K562 (cell line): ENCODE data around the gene IRF2BP2. TPM values are rescaled to one million over a fixed set of nuclear protein-coding genes. Genes with fewer than 3 reads are reported as not detected.

Source experiments
- ATAC-seq: fragments of 200-7000 bp; cut with Tn5 transposase; 3 replicates; pipeline ENCODE4 v1.9.1; 2020; ENCODE audit warnings: moderate library complexity
- BruUV-seq: library from RNA; stranded (reverse); fragments of 400-500 nt; replicated peaks from 2 replicates; lab custom pipeline; 2021; lab: Mats Ljungman, UMichigan
- CTCF ChIA-PET: fragments of 300-600 bp; formaldehyde crosslinking; extraction: SDS; loops from one replicate; lab custom pipeline; 2021; ENCODE audit warnings: low intra/inter-chr PET ratio; lab: Yijun Ruan, JAX
- POLR2A ChIA-PET: fragments of 300-600, 350-650 bp; sonication (Branson Sonifier 250); formaldehyde crosslinking; extraction: SDS; loops from one replicate; lab custom pipeline; 2021; ENCODE audit warnings: antibody characterized with exemption, inconsistent platforms; lab: Yijun Ruan, JAX
- DNase-seq, 4 experiments: peaks; one replicate each; pipeline versions ENCODE4 v3.0.0 to v3.0.0-alpha.2; 2011 to 2018; ENCODE audit warnings: low spot score in 3 of 4, mixed read lengths in 3 of 4; ENCODE audit errors: extremely low read depth in 1 of 4
- FAIRE-seq: peaks from 2 replicates; lab custom pipeline; 2011; peaks lifted over from hg19 to GRCh38; lab: Jason Lieb, UNC
- H2AFZ ChIP-seq: 2 replicates; pipeline ENCODE4 v1.6.0; 2011; ENCODE audit warnings: low read depth, low read length, control low read depth, inconsistent platforms
- H3K27ac ChIP-seq: fragments of 200-600 bp; 3 replicates; pipeline ENCODE4 v1.8.0; 2011; ENCODE audit warnings: low read depth, mild to moderate bottlenecking, control low read depth, inconsistent platforms, low read length, moderate library complexity, mixed read lengths; ENCODE audit errors: extremely low read depth
- H3K27me3 ChIP-seq, 2 experiments: fragments of 300-600 bp in 1 of 2; 2 replicates in 1 of 2; 3 replicates in 1 of 2; pipeline versions ENCODE4 v1.6.0 to v1.8.0; 2011; ENCODE audit warnings: inconsistent platforms in 2 of 2, low read length in 2 of 2, mild to moderate bottlenecking in 1 of 2, mixed read lengths in 1 of 2, moderate library complexity in 1 of 2; ENCODE audit not compliant: control insufficient read depth in 2 of 2, insufficient read depth in 2 of 2
- H3K36me3 ChIP-seq: fragments of 300-600 bp; 3 replicates; pipeline ENCODE4 v1.8.0; 2011; ENCODE audit warnings: mild to moderate bottlenecking, low read length, inconsistent platforms; ENCODE audit not compliant: control insufficient read depth, insufficient read depth
- H3K4me1 ChIP-seq, 2 experiments: fragments of 200-600 bp in 1 of 2; replicated peaks in 1 of 2; 2 replicates in 1 of 2; 3 replicates in 1 of 2; pipeline versions ENCODE4 v1.5.1 to v1.8.0; 2011; ENCODE audit warnings: inconsistent platforms in 2 of 2, low read length in 2 of 2, mild to moderate bottlenecking in 1 of 2, mixed read lengths in 1 of 2, moderate library complexity in 1 of 2; ENCODE audit not compliant: control insufficient read depth in 2 of 2, insufficient read depth in 2 of 2
- H3K4me2 ChIP-seq: 2 replicates; pipeline ENCODE4 v1.6.1; 2011; ENCODE audit warnings: low read length, control low read depth, inconsistent platforms, mixed read lengths; ENCODE audit not compliant: insufficient read depth
- H3K4me3 ChIP-seq: fragments of 200-600 bp; sonication (generic), shearing (Covaris generic); 2 replicates; pipeline ENCODE4 v1.5.1; 2016; ENCODE audit warnings: control low read depth, inconsistent platforms
- H3K79me2 ChIP-seq: fragments of 200-600 bp; 3 replicates; pipeline ENCODE4 v1.8.0; 2011; ENCODE audit warnings: low read length, inconsistent platforms; ENCODE audit not compliant: control insufficient read depth, insufficient read depth
- H3K9ac ChIP-seq, 2 experiments: 2 replicates each; pipeline versions ENCODE4 v1.6.0 to v1.6.1; 2011; ENCODE audit warnings: low read depth in 2 of 2, low read length in 2 of 2, control low read depth in 1 of 2, inconsistent platforms in 1 of 2, mild to moderate bottlenecking in 1 of 2, mixed read lengths in 1 of 2; ENCODE audit not compliant: insufficient read depth in 1 of 2
- H3K9me1 ChIP-seq: one replicate; pipeline ENCODE4 v1.6.0; 2011; ENCODE audit warnings: inconsistent platforms, mild to moderate bottlenecking, low read length, moderate library complexity; ENCODE audit not compliant: control insufficient read depth, insufficient read depth
- H3K9me3 ChIP-seq: replicated peaks from 2 replicates; pipeline ENCODE4 v1.5.1; 2011; ENCODE audit warnings: low read depth, low read length, inconsistent platforms; ENCODE audit not compliant: control insufficient read depth, insufficient read depth
- H4K20me1 ChIP-seq: replicated peaks from 2 replicates; pipeline ENCODE4 v1.6.1; 2011; ENCODE audit warnings: low read length, inconsistent platforms, mixed read lengths; ENCODE audit not compliant: control insufficient read depth, insufficient read depth
- ATF3 ChIP-seq, 2 experiments: fragments of 450-650 bp in 1 of 2; sonication (generic) in 1 of 2; formaldehyde crosslinking in 1 of 2; IDR thresholded peaks in 1 of 2; conservative IDR thresholded peaks in 1 of 2; 2 replicates each; pipeline versions ENCODE4 v1.6.1 to v1.8.1; 2016 to 2023; ENCODE audit warnings: mild to moderate bottlenecking in 2 of 2, moderate library complexity in 2 of 2, inconsistent platforms in 1 of 2, missing genetic modification reagents in 1 of 2
- CEBPB ChIP-seq: fragments of 450-650 bp; IDR thresholded peaks from 2 replicates; pipeline ENCODE4 v1.6.1; 2016; ENCODE audit warnings: missing genetic modification characterization, missing compliant biosample characterization
- EHMT2 ChIP-seq: fragments of 450-650 bp; IDR thresholded peaks from 2 replicates; pipeline ENCODE4 v1.6.1; 2018; ENCODE audit warnings: antibody characterized with exemption
- GABPA ChIP-seq: fragments of 200-800 bp; sonication (Bioruptor generic); conservative IDR thresholded peaks from 2 replicates; pipeline ENCODE4 v1.6.1; 2016; ENCODE audit warnings: low read depth, missing genetic modification characterization, missing compliant biosample characterization
- MITF ChIP-seq: IDR thresholded peaks from 2 replicates; pipeline ENCODE4 v1.6.1; 2014; ENCODE audit warnings: antibody characterized with exemption
- PML ChIP-seq: IDR thresholded peaks from 2 replicates; pipeline ENCODE4 v1.6.1; 2012; ENCODE audit warnings: low read length, inconsistent platforms
- POU5F1 ChIP-seq: fragments of 150-350 bp; IDR thresholded peaks from 2 replicates; pipeline ENCODE4 v1.6.1; 2014; ENCODE audit warnings: borderline replicate concordance, low read length, low read depth, mild to moderate bottlenecking; ENCODE audit not compliant: partially characterized antibody
- RCOR1 ChIP-seq, 2 experiments: IDR thresholded peaks; 2 replicates each; pipeline ENCODE4 v1.6.1; 2012; ENCODE audit warnings: low read depth in 2 of 2, low read length in 2 of 2, borderline replicate concordance in 1 of 2, improper control_type of control experiment in 1 of 2
- TEAD4 ChIP-seq, 2 experiments: sonication (generic) in 1 of 2; formaldehyde crosslinking in 1 of 2; IDR thresholded peaks; 2 replicates each; pipeline versions ENCODE4 v1.6.1 to v1.8.0; 2012 to 2022; ENCODE audit warnings: borderline replicate concordance in 1 of 2, inconsistent platforms in 1 of 2, low read length in 1 of 2, mild to moderate bottlenecking in 1 of 2, missing genetic modification reagents in 1 of 2
- ZBTB1 ChIP-seq: sonication (generic); formaldehyde crosslinking; IDR thresholded peaks from 2 replicates; pipeline ENCODE4 v1.8.1; 2023; ENCODE audit warnings: missing genetic modification reagents, low read depth, mild to moderate bottlenecking, borderline replicate concordance
- ZNF232 ChIP-seq: sonication (generic); formaldehyde crosslinking; IDR thresholded peaks from 2 replicates; pipeline ENCODE4 v1.8.0; 2022; ENCODE audit warnings: mild to moderate bottlenecking, missing genetic modification reagents
- ZNF785 ChIP-seq: fragments of 250-450 bp; sonication (Bioruptor Pico); IDR thresholded peaks from 2 replicates; pipeline ENCODE4 v1.4.0; 2020; ENCODE audit warnings: mild to moderate bottlenecking
- in situ Hi-C: fragments of 300-500 bp; cut with MboI; formaldehyde crosslinking; loops from 4 replicates; pipeline ENCODE4 v1.15.0; 2018; ENCODE audit warnings: inconsistent platforms, mixed read lengths
- intact Hi-C: fragments of 100-400 bp; cut with micrococcal nuclease; formaldehyde crosslinking; loops from 2 replicates; pipeline ENCODE4 v1.14.2; 2022
- polyA plus RNA-seq, 8 experiments: library from polyadenylated mRNA; depleted of rRNA in 4 of 8; stranded (reverse) in 5 of 8; unstranded in 3 of 8; fragments of >200 nt; fragmentation: Nextera tagmentation in 2 of 8; fragmentation: Illumina TruSeq in 1 of 8; extraction: Ambion mirVana in 2 of 8; extraction: Trizol in 1 of 8; gene quantifications; 2 replicates each; pipeline versions ENCODE4 v1.2.1 to v1.2.3, GENCODE V29; 2011 to 2014; ENCODE audit warnings: inconsistent platforms in 1 of 8, missing spikeins in 1 of 8
- total RNA-seq, 7 experiments: library from RNA; depleted of rRNA in 6 of 7; stranded (reverse); fragments of >200 nt in 6 of 7; fragmentation: Illumina TruSeq in 2 of 7; extraction: Trizol in 2 of 7; gene quantifications; 2 replicates each; pipeline versions ENCODE4 v1.2.1 to v1.2.3, GENCODE V29; 2011 to 2021; ENCODE audit warnings: low replicate concordance in 1 of 7
- TF ChIP-seq, protein P1 (sequence below): fragments of 450-650 bp; IDR thresholded peaks from 2 replicates; pipeline ENCODE4 v1.6.1; 2016; ENCODE audit warnings: antibody characterized with exemption
- TF ChIP-seq, protein P2 (sequence below): fragments of 450-650 bp; IDR thresholded peaks from 2 replicates; pipeline ENCODE4 v1.6.1; 2017; ENCODE audit warnings: antibody characterized with exemption, mild to moderate bottlenecking

Gene IRF2BP2
- total and polyA plus RNA-seq, 9 of the 15 experiments (the other 6 are each of a cell fraction or from before 2014, with no cell fraction given), result 7.7 to 68.6 (median 22.1) TPM

DNA sequence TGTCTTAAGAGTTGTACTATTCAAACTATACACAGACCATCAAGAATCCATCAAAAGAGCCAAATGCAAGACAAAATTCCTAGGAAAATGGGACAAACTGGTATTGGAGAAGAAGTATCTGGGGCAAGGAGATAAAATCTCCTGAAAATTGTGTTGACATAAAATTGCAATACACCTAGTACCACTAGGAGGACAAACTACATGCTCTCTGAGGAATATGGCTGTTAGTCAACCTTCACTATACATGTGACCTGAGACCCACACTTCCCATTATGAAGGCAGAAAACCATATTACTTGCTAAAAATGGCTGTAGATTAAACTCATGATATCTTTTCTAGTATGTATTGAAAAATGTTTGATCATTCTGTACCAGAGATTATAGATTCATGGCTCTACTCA is 30.0 kb downstream of the IRF2BP2 start:
- no peak overlapping the region for H3K4me2 ChIP-seq
- no peaks in the 10 kb centered on the region for H3K27me3 ChIP-seq
- H2AFZ ChIP-seq, result no peak overlapping the region
- peak; percentile 74 for FAIRE-seq
- no peaks in the 10 kb centered on the region for H3K9me1 ChIP-seq
- peaks cover 7 to 28% of the 10 kb centered on the region in 2 experiments for H3K4me1 ChIP-seq
- H3K36me3 ChIP-seq, result no peaks in the 10 kb centered on the region
- intact Hi-C loops, result loop anchor here (5.0 kb wide), 1 partner anchor 33 kb away; no protein-coding TSS in a partner anchor
- no peaks in the 10 kb centered on the region for H4K20me1 ChIP-seq
- DNase-seq, result peak; percentile 49 to 69 (median 60)
- H3K9ac ChIP-seq, result no peak overlapping the region
- no peaks in the 10 kb centered on the region for H3K9me3 ChIP-seq
- H3K4me3 ChIP-seq, result no peak overlapping the region
- POLR2A ChIA-PET, result no interaction called here
- CTCF ChIA-PET, result interaction anchor here (0.7 kb wide), 1 partner anchor 560 kb away, joined by 4 read pairs; no protein-coding TSS in a partner anchor
- peak; percentile 61 for ATAC-seq
- no peaks in the 10 kb centered on the region for H3K79me2 ChIP-seq
- in situ Hi-C loops, result no loop called here
- H3K27ac ChIP-seq, result no peak overlapping the region
- no TSS peak for BruUV-seq
- TF ChIP-seq, protein P1, sequence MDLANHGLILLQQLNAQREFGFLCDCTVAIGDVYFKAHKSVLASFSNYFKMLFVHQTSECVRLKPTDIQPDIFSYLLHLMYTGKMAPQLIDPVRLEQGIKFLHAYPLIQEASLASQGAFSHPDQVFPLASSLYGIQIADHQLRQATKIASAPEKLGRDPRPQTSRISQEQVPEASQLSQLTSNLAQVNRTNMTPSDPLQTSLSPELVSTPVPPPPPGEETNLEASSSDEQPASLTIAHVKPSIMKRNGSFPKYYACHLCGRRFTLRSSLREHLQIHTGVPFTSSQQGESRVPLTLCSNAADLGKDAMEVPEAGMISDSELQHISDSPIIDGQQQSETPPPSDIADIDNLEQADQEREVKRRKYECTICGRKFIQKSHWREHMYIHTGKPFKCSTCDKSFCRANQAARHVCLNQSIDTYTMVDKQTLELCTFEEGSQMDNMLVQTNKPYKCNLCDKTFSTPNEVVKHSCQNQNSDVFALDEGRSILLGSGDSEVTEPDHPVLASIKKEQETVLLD, result no peak
- TF ChIP-seq RCOR1 (IDR thresholded peaks at IDR 0.05; ENCODE audit: borderline replicate concordance in 1 of 2, low read depth in 2 of 2, low read length in 2 of 2) (no peak), POU5F1 (no peak), ZNF232 (CRISPR knock-in tag) (no peak), CEBPB (tag) (peak; percentile 46; the same call in 1 of the 2 replicates), ZNF785 (no peak), MITF (no peak), ATF3 (IDR thresholded peaks at IDR 0.05) (no peak), ATF3 (CRISPR knock-in tag; conservative IDR thresholded peaks at IDR 0.05) (no peak), TEAD4 (IDR thresholded peaks at IDR 0.05; ENCODE audit: low read length) (peak; percentile 17; the same call in 1 of the 2 replicates), TEAD4 (CRISPR knock-in tag; IDR thresholded peaks at IDR 0.05; ENCODE audit: borderline replicate concordance) (no peak), PML (no peak), EHMT2 (0 out of 2 replicates have a peak, but pooled peaks have one; percentile 31), ZBTB1 (no peak), GABPA (tag) (no peak)
- TF ChIP-seq, protein P2, sequence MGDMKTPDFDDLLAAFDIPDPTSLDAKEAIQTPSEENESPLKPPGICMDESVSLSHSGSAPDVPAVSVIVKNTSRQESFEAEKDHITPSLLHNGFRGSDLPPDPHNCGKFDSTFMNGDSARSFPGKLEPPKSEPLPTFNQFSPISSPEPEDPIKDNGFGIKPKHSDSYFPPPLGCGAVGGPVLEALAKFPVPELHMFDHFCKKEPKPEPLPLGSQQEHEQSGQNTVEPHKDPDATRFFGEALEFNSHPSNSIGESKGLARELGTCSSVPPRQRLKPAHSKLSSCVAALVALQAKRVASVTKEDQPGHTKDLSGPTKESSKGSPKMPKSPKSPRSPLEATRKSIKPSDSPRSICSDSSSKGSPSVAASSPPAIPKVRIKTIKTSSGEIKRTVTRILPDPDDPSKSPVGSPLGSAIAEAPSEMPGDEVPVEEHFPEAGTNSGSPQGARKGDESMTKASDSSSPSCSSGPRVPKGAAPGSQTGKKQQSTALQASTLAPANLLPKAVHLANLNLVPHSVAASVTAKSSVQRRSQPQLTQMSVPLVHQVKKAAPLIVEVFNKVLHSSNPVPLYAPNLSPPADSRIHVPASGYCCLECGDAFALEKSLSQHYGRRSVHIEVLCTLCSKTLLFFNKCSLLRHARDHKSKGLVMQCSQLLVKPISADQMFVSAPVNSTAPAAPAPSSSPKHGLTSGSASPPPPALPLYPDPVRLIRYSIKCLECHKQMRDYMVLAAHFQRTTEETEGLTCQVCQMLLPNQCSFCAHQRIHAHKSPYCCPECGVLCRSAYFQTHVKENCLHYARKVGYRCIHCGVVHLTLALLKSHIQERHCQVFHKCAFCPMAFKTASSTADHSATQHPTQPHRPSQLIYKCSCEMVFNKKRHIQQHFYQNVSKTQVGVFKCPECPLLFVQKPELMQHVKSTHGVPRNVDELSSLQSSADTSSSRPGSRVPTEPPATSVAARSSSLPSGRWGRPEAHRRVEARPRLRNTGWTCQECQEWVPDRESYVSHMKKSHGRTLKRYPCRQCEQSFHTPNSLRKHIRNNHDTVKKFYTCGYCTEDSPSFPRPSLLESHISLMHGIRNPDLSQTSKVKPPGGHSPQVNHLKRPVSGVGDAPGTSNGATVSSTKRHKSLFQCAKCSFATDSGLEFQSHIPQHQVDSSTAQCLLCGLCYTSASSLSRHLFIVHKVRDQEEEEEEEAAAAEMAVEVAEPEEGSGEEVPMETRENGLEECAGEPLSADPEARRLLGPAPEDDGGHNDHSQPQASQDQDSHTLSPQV, result peak; percentile 52; the same call in 1 of the 2 replicates
